NCI-H128 (cell line): ENCODE results near the gene LCE7A.

Experiments
- DNase-seq: peaks from one replicate; lab custom pipeline; 2025; ENCODE audit not compliant: unreplicated experiment; lab: John Stamatoyannopoulos, UW

Gene LCE7A

DNA sequence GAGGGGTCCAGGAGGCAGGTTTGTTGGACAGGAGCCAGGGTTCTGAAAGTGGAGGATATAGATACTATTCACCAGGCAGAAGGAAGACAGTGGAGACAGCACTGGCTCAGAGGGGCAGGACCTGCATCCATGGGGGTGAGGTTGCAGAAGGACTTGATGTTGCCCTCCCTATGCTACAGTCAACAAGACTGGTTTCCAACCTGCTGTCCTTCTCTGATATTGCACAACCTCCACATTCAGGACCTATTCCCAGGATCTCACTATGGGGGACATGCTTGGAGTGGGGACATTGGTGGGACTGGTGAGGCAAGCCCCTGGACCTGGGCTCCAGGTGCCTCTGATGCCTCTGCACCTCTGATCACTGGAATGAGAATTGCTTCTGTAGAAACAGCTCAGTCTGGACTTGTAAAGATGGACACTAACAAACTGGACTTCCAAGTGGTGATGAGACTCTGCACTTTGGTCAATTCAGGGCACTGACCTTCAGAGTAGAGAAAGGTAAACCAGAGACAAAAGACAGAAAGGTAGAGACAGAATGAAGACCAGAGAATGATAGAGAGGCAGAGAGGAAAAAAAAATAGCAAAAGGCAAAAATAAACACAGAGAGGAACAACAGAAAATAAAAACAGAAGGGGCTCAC, 19.9 kb downstream of the LCE7A start:
- no peak for DNase-seq

DNA sequence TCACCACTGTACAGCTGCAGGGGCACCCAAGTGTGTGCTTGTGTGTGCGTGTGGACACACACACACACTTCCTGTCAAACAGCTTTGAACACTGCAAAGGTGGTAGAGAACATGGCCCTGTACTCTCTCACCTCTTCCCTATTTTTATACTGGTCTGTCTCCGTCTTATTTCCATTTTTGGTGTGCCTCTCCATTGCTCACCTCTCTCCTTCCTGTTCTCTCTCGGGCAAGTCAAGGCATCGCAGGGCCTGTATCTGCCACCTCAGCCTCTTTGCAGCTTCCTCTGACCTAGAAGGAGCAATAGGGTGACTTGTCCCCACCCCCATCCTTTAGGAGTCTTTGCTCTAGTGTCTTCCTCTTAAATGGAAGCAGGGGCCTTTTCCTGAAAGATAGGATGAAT, 20.5 kb downstream of the LCE7A start:
- no peak for DNase-seq

DNA sequence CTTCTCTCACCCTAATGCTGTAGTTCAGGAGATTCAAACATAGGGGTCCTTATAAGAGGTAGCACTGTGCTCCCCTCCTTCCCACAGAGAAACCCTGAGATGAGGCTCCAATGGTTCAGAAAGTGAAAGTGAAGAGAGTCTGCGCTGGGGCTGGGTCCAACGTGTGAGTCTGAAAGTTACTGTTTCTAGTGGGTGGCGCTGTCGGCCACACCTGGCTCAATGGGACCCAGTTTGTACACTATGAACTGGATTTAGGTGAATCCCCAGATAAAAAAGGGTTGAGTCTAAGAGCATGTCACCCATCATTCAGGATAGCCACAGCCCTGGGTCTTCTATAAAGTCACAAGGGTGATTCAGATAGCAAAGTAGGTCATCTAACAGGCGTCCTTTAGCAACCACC, 21.1 kb downstream of the LCE7A start:
- no peak for DNase-seq

DNA sequence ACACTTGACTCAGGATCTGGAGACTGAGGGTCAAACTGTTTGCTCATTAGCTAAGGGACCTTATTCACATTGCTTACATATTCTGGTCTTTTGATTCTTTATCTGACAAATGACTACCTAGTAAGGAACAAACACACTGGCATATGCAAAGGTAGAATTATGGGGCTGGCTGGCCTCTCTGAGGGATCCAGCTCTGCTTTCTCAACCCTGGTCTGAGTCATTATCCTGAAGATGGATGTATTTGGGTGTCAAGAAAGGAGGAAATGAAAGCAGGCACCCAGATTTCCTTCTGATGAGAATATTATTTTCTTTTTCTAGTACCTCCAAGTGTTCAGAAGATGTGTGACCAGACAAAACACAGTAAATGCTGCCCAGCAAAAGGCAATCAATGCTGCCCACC, 24.3 kb downstream of the LCE7A start:
- DNase-seq = no peak

DNA sequence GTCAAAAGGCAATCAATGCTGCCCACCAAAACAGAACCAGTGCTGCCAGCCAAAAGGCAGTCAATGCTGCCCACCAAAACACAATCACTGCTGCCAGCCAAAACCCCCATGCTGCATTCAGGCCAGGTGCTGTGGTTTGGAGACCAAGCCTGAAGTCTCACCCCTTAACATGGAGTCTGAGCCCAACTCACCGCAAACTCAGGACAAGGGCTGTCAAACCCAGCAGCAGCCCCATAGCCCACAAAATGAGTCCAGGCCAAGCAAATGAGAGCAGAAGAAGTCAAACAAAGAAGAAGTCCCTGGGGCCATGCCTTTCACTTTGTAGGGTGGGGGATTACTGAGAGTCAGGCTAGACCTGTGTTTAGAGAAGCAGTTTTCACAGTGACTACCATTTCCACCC, 24.7 kb downstream of the LCE7A start:
- DNase-seq = no peak

DNA sequence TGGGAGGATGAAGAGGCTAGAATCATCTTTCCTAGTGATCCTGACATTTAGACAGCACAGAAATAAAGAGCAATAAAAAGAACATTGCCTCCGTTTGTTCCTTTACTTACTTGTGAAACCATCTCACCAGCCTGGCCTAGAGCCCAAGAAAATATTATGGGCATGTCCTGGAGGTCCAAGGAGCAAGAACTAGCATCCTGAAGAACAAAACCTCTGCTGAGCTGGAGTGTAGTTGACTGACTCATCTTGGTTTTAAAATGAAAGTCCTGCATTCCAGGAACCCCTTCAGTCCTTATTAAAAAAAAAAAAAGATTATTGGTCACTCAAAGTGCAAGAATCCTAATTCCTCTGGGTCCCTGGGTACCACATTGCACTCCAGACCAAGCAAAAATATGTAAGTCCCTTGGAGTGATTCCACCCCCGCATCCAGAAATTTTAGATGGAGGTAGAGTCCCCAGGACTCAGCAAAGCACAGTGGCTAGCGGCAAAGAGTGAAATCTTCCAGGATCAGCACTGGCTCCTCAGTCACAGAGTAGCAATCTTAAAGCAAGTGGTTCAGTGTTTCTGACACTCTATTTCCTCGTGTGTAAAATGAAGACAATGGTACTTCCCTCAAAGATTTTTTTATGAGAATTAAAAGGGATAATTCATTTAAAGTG, 25.3 kb downstream of the LCE7A start:
- DNase-seq = no peak

DNA sequence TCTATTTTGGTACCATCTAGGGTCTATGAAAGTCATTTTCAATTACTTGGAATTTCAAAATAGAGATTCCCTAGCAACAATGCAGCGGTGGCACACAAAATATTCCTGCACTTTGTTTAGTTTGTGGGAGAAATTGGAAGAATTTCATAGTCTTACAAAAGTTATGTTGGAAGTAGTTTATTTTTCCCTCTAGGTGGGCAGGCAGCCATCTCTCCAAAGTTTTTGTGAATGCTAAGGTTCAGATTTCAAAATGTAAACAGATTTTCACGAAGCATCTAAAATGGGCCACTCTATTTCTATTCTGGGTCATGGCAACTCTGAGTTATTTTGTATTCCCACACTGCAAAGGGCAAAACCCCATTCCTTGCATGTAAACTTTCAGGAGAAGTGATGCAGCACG, 26.3 kb downstream of the LCE7A start:
- no peak for DNase-seq

DNA sequence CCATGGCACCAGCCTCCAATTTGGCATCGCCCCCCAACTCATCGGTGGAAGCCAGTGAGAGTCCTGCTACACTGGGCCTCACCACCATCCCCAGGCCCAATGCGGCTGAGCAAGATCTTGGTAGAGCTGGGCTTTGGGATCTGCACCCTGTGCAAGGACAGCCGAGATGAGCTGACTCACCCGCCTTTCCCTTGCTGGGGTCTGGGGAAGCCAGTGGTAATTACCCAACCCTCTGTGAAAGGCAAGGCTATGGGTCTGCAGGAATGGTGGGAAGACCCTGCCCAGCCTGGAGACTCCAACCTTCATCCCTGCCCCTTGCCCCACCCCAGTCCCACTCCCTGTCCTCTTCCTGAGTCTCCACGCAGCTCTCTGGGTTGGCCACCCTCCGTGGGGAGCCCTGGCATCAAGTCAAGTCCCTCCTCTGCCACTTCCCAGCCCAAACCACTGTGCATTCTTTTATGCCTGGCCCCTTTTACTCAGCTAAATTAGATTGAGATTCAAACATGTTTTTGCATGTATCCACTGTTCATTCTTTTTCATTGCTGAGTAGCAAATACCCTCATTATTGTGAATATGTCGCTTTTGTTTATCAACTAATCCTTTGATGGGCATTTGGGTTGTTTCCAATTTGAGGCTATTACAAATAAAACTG, 27.1 kb downstream of the LCE7A start:
- no peak for DNase-seq

DNA sequence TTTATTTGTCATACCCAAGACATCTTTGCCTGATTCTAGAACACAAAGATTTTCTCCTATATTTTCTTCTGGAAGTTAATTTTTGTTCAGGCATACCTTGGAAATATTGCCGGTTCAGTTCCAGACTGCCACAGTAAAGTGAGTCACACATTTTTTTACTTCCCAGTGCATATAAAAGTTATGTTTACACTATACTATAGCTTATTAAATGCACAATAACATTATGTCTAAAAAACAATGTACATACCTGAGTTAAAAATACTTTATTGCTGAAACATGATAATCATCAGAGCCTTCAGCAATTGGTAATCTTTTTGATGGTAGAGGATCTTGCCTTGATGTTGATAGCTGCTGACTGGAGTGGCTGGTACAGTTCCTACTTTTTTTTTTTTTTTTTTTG, 28.3 kb downstream of the LCE7A start:
- no peak for DNase-seq

DNA sequence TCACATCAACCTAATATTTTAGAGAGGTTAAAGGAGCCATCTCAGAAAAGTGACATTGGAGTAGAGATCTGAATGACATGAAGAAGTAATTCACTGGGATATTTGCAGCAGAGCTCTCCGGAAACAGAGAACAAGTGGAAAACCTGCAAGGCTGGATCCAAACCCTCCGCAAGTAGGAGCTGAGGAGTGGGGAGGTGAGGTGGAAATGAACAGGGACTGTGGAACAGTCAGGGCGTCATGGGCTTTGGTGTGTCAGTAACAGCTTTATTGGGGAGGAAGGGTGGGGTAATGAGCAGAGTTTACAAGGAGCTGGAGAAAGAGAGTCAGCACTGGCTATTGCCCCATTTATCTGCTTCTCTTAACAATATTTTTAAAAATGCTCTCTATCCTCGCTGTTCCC, 39.2 kb downstream of the LCE7A start:
- DNase-seq = no peak

DNA sequence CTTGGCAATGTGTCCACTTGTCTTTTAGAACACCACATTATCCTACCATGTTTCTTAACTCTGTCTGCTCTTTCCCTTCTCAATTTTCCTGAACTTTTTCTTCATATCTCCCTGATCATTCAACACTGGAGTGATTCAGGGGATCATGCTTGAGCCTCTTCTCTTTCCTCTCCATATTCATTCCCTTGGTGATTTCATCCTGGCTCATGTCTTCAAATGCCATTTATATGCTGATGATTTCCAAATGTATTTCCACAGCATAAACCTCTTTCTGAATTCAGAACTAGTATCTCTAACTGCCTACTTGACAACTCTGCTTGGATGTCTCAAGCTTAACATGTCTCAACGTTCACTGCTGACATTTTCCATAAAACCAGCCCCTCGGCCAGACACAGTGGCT, 40.1 kb downstream of the LCE7A start:
- no peak for DNase-seq

DNA sequence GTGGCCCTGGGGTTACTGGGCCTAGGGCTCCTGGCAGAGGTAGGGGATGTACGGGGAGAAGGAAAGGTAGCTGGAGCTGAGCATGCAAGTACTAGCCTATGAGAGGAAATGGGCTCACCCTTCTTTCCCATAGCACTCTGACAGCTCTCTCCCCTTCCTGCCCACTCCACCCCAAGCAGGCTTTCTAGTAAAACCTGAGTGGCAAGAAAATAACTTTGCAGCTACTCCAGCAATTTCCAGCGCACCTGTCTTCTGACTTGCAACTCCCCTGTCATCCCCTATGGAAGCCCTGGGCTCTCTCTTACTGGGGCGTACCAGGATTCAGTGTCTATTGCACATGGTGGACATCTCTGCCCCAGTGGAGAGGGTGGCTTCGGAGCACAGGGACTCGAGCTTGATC, 41.8 kb downstream of the LCE7A start:
- DNase-seq = no peak

DNA sequence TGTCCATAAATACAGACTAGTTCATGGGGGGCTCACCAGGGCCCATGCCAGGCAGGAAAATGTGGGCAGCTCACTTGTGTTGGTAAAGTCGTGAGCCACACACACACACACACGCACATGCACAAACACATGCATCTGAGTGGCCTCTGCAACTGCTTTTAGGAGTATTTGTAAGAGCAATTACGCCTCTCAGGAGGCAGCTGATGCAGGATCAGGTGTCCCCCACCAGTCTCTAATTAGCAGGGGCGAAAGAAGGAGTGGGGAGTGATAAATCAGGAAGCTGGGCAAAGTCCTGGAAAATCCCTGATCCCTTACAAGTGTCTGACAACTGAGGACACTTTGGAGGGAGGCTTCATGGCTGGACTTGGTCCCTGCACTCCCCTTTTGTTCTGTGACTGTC, 42.8 kb downstream of the LCE7A start:
- DNase-seq = peak; percentile 13

DNA sequence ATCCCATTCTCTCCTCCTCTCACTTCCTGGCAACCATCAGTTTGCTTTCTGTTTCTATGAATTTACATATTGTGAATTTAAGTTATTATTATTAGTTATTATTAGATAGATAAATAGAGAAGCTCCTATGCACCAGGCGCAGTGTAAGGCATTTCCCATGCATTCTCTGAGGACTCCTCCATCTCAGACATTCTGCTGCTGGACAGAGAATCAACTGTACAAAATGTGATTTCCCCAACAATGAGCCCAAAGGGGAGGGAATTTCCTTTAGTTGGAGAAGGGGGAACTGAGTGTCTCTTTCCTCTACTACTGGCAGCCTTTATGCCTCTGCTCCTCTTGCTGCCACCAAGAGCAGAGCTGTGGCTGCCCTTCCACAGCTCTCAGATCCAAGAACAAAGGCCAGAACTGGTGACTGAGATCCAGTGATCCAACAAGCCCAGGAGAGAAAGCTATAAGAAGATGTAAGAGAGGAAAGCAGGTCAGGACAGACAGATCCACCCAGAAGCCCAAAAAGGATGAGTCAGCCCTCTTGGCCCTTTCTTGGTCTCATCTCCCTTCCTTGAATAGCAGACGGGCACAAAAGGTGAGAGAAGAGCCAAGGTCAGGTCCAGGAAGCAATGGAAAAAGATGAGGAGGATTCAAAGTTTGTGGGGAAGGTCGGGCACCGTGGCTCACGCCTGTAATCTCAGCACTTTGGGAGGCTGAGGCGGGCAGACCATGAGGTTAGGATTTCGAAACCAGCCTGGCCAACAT, 45.1 kb downstream of the LCE7A start:
- DNase-seq = no peak

DNA sequence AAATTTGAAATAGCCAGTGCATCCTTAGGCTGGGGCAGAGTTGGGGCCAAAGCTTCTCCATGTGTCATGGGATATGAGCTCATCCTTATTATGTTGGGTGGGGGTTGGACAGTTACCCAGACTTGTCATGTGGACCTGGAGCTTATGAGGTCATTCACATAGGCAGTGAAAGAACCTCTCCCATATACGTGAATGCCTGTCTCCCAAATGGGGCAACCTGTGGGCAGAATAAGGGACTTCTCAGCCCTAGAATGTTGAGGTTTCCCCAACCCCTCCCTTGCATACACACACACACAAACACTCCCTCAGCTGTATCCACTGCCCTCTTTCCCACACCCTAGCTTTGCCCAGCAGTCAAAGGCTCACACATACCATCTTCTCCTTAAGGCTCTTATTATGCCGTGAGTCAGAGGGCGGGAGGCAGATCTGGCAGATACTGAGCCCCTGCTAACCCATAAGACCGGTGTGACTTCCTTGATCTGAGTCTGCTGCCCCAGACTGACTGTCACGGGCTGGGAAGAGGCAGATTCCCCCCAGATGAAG, 46.3 kb downstream of the LCE7A start:
- DNase-seq = no peak

DNA sequence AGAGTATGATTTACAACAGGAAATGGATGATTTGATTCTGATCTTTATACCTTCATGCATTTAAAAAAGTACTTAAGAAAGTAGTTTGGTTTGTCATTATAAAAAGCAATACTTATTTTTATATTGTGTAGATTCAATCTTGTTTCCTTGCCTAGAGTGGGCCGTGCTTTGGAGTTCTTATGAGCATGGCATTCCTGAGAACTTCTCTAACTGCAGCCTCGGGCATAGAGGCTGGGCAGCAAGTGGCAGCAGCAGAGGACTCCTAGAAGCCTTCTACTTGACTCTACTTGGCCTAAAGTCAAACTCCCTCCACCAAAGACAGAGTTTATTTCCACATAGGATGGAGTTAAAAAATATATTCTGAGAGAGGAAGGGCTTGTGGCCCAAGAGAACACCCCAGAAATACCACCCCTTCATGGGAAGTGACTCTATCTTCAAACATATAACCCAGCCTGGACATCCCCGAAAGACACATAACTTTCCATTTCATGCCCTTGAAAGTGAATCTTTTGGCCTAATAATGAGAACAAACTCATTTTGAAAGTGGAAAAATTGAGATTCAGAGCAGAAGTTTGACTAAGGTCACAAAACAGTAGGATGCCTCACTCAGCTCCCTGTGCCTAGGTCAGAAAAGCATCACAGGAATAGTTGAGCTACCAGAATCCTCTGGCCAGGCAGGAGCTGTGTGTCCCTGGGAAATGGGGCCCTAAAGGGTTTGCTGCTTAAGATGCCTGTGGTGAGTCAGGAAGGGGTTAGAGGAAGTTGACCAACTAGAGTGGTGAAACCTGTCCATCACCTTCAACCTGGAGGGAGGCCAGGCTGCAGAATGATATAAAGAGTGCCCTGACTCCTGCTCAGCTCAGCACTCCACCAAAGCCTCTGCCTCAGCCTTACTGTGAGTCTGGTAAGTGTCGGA, 48.1 kb downstream of the LCE7A start, which contains the start of gene IVL:
TSS of gene IVL (plus strand) at position 861 of the 916 bp plus-strand sequence. CDS start 1,252 bp downstream, outside the sequence.
- DNase-seq = no peak

DNA sequence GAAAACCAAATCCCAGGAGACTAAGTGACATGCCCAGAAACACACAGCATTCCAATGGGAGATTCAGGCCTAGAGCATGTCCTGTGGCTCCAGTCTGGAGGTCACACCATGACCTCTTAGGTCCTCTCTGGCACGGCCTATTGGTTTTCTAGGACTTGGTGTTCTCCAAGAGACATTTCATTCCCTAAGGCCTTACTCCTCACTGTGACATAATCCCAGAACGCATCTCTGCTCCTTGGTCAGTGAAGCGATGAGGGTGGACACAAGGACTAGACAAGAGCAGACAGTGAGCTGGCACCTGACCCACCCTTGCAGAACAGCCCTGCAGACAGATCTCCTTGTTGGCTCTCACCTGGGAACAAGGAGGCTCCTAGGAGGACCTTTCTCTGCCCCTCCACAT, 49.4 kb downstream of the LCE7A start:
- DNase-seq = no peak
